Endothelial cell of umbilical vein (primary cell): ENCODE measurements around the gene APLP2. TPM values are rescaled to one million over a fixed set of nuclear protein-coding genes. Genes with fewer than 3 reads are reported as not detected.

Source experiments
- BruUV-seq: library from RNA; stranded (reverse); fragments of 400-500 nt; replicated peaks from 2 replicates; lab custom pipeline; 2021; lab: Mats Ljungman, UMichigan
- CTCF ChIA-PET: fragments of 300-600, 350-600 bp; sonication (Branson Sonifier 250); formaldehyde crosslinking; loops from one replicate; lab custom pipeline; 2021; ENCODE audit warnings: antibody characterized with exemption, inconsistent platforms; lab: Charles Lee
- POLR2A ChIA-PET: fragments of 300-600, 350-600 bp; sonication (Branson Sonifier 250); formaldehyde crosslinking; loops from one replicate; lab custom pipeline; 2021; ENCODE audit warnings: antibody characterized with exemption, inconsistent platforms; lab: Charles Lee
- DNase-seq: peaks from one replicate; pipeline ENCODE4 v3.0.0-alpha.2; 2011; ENCODE audit warnings: low read depth, low spot score
- FAIRE-seq: peaks from 2 replicates; lab custom pipeline; 2011; peaks lifted over from hg19 to GRCh38; lab: Jason Lieb, UNC
- H2AFZ ChIP-seq: 2 replicates; pipeline ENCODE4 v1.6.0; 2012; ENCODE audit warnings: low read depth, low read length, control low read depth, inconsistent platforms
- H3K27ac ChIP-seq: 2 replicates; pipeline ENCODE4 v1.5.1; 2011; ENCODE audit warnings: low read depth, mild to moderate bottlenecking, control low read depth, low read length, moderate library complexity; ENCODE audit not compliant: insufficient read depth
- H3K27me3 ChIP-seq, 2 experiments: 2 replicates each; pipeline versions ENCODE4 v1.6.0 to v1.6.1; 2011; ENCODE audit warnings: low read length in 2 of 2, mixed read lengths in 1 of 2; ENCODE audit not compliant: control insufficient read depth in 2 of 2, insufficient read depth in 2 of 2
- H3K36me3 ChIP-seq, 2 experiments: 2 replicates in 1 of 2; 3 replicates in 1 of 2; pipeline ENCODE4 v1.5.1; 2011; ENCODE audit warnings: low read length in 2 of 2, mild to moderate bottlenecking in 1 of 2, moderate library complexity in 1 of 2; ENCODE audit not compliant: control insufficient read depth in 2 of 2, insufficient read depth in 2 of 2; ENCODE audit errors: extremely low read depth in 1 of 2
- H3K4me1 ChIP-seq: 3 replicates; pipeline ENCODE4 v1.5.1; 2011; ENCODE audit warnings: mild to moderate bottlenecking, low read length; ENCODE audit not compliant: control insufficient read depth, insufficient read depth; ENCODE audit errors: extremely low read depth
- H3K4me2 ChIP-seq: 2 replicates; pipeline ENCODE4 v1.6.1; 2011; ENCODE audit warnings: low read length, control low read depth, mixed read lengths; ENCODE audit not compliant: insufficient read depth
- H3K4me3 ChIP-seq, 3 experiments: fragments of 200-600 bp in 1 of 3; sonication (generic), shearing (Covaris generic) in 1 of 3; replicated peaks in 1 of 3; 2 replicates each; pipeline ENCODE4 v1.5.1; 2011 to 2016; ENCODE audit warnings: control low read depth in 3 of 3, low read length in 3 of 3, mild to moderate bottlenecking in 2 of 3, inconsistent platforms in 1 of 3, low read depth in 1 of 3, moderate library complexity in 1 of 3; ENCODE audit not compliant: insufficient read depth in 1 of 3
- H3K79me2 ChIP-seq: 2 replicates; pipeline ENCODE4 v1.6.0; 2012; ENCODE audit warnings: low read length, inconsistent platforms; ENCODE audit not compliant: control insufficient read depth, insufficient read depth
- H3K9ac ChIP-seq: replicated peaks from 2 replicates; pipeline ENCODE3; 2011; ENCODE audit warnings: low read length, control low read depth; ENCODE audit not compliant: insufficient read depth; ENCODE audit errors: extremely low read depth
- H3K9me1 ChIP-seq: replicated peaks from 3 replicates; pipeline ENCODE4 v1.6.0; 2011; ENCODE audit warnings: mild to moderate bottlenecking, low read length; ENCODE audit not compliant: control insufficient read depth, insufficient read depth; ENCODE audit errors: extremely low read depth
- H3K9me3 ChIP-seq: replicated peaks from 2 replicates; pipeline ENCODE4 v1.5.1; 2012; ENCODE audit warnings: low read length, inconsistent platforms; ENCODE audit not compliant: control insufficient read depth, insufficient read depth
- H4K20me1 ChIP-seq: replicated peaks from 2 replicates; pipeline ENCODE3; 2011; ENCODE audit warnings: mild to moderate bottlenecking, low read length; ENCODE audit not compliant: control insufficient read depth, insufficient read depth; ENCODE audit errors: extremely low read depth
- CTCF ChIP-seq, 2 donors: IDR thresholded peaks; 1 replicate in 1 of 2; 2 replicates in 1 of 2; pipeline ENCODE4 v1.5.1; 2011; ENCODE audit warnings: low read length in 2 of 2, mild to moderate bottlenecking in 2 of 2, moderate library complexity in 2 of 2, control low read depth in 1 of 2, inconsistent platforms in 1 of 2, low read depth in 1 of 2; ENCODE audit not compliant: insufficient read depth in 1 of 2; ENCODE audit errors: extremely low read depth in 1 of 2
- EZH2 ChIP-seq: IDR thresholded peaks from 2 replicates; pipeline ENCODE4 v1.6.1; 2012; ENCODE audit warnings: borderline replicate concordance, low read depth, mild to moderate bottlenecking, moderate library complexity, low read length, inconsistent platforms; ENCODE audit not compliant: severe bottlenecking
- FOS ChIP-seq: IDR thresholded peaks from 2 replicates; pipeline ENCODE4 v1.6.1; 2011; ENCODE audit warnings: mild to moderate bottlenecking, low read length, moderate library complexity, borderline replicate concordance; ENCODE audit not compliant: insufficient read depth
- GATA2 ChIP-seq: IDR thresholded peaks from 2 replicates; pipeline ENCODE4 v1.7.0; 2011; ENCODE audit warnings: low read depth, mild to moderate bottlenecking, moderate library complexity, mixed read lengths, low read length; ENCODE audit not compliant: insufficient read length, insufficient read depth
- JUN ChIP-seq: IDR thresholded peaks from 2 replicates; pipeline ENCODE4 v1.6.1; 2011; ENCODE audit warnings: borderline replicate concordance, low read depth; ENCODE audit not compliant: insufficient read length, insufficient read depth
- MAX ChIP-seq: IDR thresholded peaks from 2 replicates; pipeline ENCODE4 v1.6.1; 2011; ENCODE audit not compliant: insufficient read depth, insufficient read length
- MYC ChIP-seq: IDR thresholded peaks from one replicate; pipeline ENCODE4 v1.6.1; 2011; ENCODE audit warnings: mild to moderate bottlenecking, low read depth, low read length
- POLR2A ChIP-seq: IDR thresholded peaks from 2 replicates; pipeline ENCODE4 v1.6.1; 2012; ENCODE audit warnings: low read depth, mild to moderate bottlenecking, control low read depth, low read length
- POLR2AphosphoS5 ChIP-seq: IDR thresholded peaks from 2 replicates; pipeline ENCODE4 v1.6.1; 2012; ENCODE audit warnings: low read depth, mild to moderate bottlenecking, control low read depth, low read length, moderate library complexity; ENCODE audit not compliant: insufficient read depth
- dilution Hi-C: fragments of 300-500 bp; cut with MboI; formaldehyde crosslinking; loops from one replicate; pipeline ENCODE4 v1.15.0; 2019; ENCODE audit warnings: low sequenced_read_pairs; ENCODE audit not compliant: extremely low pct_ligation_motif_present
- intact Hi-C: fragments of 100-400 bp; cut with micrococcal nuclease; formaldehyde crosslinking; loops from one replicate; pipeline ENCODE4 v1.10.0; 2022
- polyA plus RNA-seq, 4 experiments: library from polyadenylated mRNA; depleted of rRNA in 3 of 4; stranded (reverse) in 3 of 4; unstranded in 1 of 4; fragments of >200 nt; gene quantifications; 2 replicates each; pipeline versions ENCODE4 v1.2.1 to v1.2.3, GENCODE V29; 2011 to 2012; ENCODE audit warnings: missing spikeins in 1 of 4
- total RNA-seq: library from RNA; stranded (reverse); gene quantifications from 2 replicates; pipeline ENCODE4 v1.2.3, GENCODE V29; 2021

The APLP2 gene
- total and polyA plus RNA-seq, 2 donors (not counting 3 experiments of a cell fraction or from before 2014, with no cell fraction given) = 493 to 543 TPM

- CTCF ChIA-PET = no interaction called here
- FAIRE-seq = no peak
- H3K36me3 ChIP-seq = no peaks in the 10 kb centered on the region
Observed at GRCh38 chr11:130052567-130052966, 17.1 kb upstream of the APLP2 start.

More at GRCh38 chr11:130052567-130052966, 17.1 kb upstream of the APLP2 start:
- Histone ChIP-seq H3K9ac (no peak overlapping the region), H3K9me1 (no peaks in the 10 kb centered on the region), H3K27ac (no peak overlapping the region), H3K4me3 (no peak overlapping the region), H4K20me1 (no peaks in the 10 kb centered on the region), H3K79me2 (no peaks in the 10 kb centered on the region), H2AFZ (no peak overlapping the region), H3K27me3 (no peaks in the 10 kb centered on the region), H3K4me2 (no peak overlapping the region), H3K4me1 (no peaks in the 10 kb centered on the region), H3K9me3 (no peaks in the 10 kb centered on the region)
- BruUV-seq = no TSS peak
- POLR2A ChIA-PET = no interaction called here
- DNase-seq = no peak
- intact Hi-C loops (no loop called here), dilution Hi-C loops (no loop called here)
- TF ChIP-seq FOS (no peak), MYC (no peak), MAX (no peak), GATA2 (no peak), POLR2AphosphoS5 (no peak), JUN (no peak), CTCF (IDR thresholded peaks at IDR 0.05; ENCODE audit: extremely low read depth in 1 of 2, insufficient read depth in 1 of 2, low read depth in 1 of 2, low read length in 2 of 2) (no peak), EZH2 (no peak), POLR2A (no peak)
